Chondrocyte (in vitro differentiated cells): ENCODE results near the gene OSBPL9. TPM values are rescaled to one million over a fixed set of nuclear protein-coding genes. Genes with fewer than 3 reads are reported as not detected.

Source experiments
- DNase-seq: peaks from one replicate; pipeline ENCODE4 v3.0.0; 2021; ENCODE audit warnings: mixed read lengths, low spot score
- H3K27ac Mint-ChIP-seq: one replicate; pipeline ENCODE4 v1.8.0; 2021; ENCODE audit warnings: mild to moderate bottlenecking, moderate library complexity, mixed read lengths; ENCODE audit not compliant: unreplicated experiment
- H3K27me3 Mint-ChIP-seq: 2 replicates; pipeline ENCODE4 v1.8.0; 2021; ENCODE audit warnings: low read depth, mixed read lengths
- H3K36me3 Mint-ChIP-seq: 2 replicates; pipeline ENCODE4 v1.8.0; 2021; ENCODE audit warnings: low read depth, mixed read lengths
- H3K4me1 Mint-ChIP-seq: 2 replicates; pipeline ENCODE4 v1.8.0; 2021; ENCODE audit warnings: low read depth, mild to moderate bottlenecking, mixed read lengths
- H3K4me3 Mint-ChIP-seq: one replicate; pipeline ENCODE4 v1.8.0; 2021; ENCODE audit warnings: mild to moderate bottlenecking, moderate library complexity, mixed read lengths; ENCODE audit not compliant: unreplicated experiment
- H3K9me3 Mint-ChIP-seq: 2 replicates; pipeline ENCODE4 v1.8.0; 2021; ENCODE audit warnings: low read depth, mixed read lengths
- total RNA-seq: library from RNA; stranded (reverse); gene quantifications from 3 replicates; pipeline ENCODE4 v1.2.1, GENCODE V29; 2021
- TF ChIP-seq, protein P1 (sequence below): fragments of 200-600 bp; sonication (generic); IDR thresholded peaks from 2 replicates; pipeline ENCODE4 v1.5.0; 2021; ENCODE audit warnings: antibody characterized with exemption, mild to moderate bottlenecking, moderate library complexity

Gene OSBPL9
- total RNA-seq, 1 donor from 2014 or later = 186 TPM

- Mint-ChIP-seq H3K4me1 (peaks cover 11% of the 10 kb centered on the region), H3K9me3 (no peaks in the 10 kb centered on the region), H3K36me3 (no peaks in the 10 kb centered on the region), H3K27ac (no peak overlapping the region), H3K4me3 (no peak overlapping the region), H3K27me3 (no peaks in the 10 kb centered on the region)
- TF ChIP-seq, protein P1, sequence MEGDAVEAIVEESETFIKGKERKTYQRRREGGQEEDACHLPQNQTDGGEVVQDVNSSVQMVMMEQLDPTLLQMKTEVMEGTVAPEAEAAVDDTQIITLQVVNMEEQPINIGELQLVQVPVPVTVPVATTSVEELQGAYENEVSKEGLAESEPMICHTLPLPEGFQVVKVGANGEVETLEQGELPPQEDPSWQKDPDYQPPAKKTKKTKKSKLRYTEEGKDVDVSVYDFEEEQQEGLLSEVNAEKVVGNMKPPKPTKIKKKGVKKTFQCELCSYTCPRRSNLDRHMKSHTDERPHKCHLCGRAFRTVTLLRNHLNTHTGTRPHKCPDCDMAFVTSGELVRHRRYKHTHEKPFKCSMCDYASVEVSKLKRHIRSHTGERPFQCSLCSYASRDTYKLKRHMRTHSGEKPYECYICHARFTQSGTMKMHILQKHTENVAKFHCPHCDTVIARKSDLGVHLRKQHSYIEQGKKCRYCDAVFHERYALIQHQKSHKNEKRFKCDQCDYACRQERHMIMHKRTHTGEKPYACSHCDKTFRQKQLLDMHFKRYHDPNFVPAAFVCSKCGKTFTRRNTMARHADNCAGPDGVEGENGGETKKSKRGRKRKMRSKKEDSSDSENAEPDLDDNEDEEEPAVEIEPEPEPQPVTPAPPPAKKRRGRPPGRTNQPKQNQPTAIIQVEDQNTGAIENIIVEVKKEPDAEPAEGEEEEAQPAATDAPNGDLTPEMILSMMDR = no peak
- no peak for DNase-seq
These were observed 88.1 kb downstream of the OSBPL9 start for GRCh38 chr1:51705035-51705434.

DNA sequence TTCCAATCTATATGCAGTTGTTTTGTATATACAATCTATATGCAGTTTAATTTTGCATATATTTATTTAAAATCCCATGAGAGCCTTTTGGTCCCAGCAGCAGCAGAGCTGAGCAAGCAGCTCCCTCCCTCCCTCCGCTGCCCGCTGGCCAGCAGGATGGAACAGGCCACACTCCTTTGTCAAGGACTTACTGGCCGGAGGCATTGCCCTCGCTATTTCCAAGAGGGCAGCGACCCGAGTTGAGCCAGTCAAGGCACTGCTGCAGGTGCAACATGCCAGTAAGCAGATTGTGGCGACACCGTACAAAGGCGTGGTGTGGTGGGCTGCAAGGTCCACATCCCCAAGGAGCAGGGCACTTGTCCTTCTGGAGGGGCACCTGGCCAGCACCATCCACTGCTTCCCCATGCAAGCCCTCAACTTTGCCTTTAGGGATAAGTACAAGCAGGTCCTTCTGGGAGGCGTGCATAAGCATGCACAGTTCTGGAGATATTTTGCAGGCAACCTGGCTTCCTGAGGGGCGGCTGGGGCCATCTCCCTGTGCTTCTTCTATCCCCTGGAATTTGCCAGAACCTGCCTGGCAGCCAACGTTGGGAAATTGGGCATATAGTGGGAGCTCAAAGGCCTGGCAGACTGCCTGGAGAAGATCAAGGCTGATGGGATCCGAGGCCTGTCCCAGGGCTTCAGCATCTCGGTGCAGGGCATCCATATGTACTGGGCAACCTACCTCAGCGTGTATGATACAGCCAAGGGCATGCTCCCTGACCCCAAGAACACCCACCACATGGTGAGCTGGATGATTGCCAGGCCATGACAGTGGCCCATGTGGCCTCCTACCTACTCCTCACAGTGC, 92.2 kb downstream of the OSBPL9 start:
- DNase-seq = no peak
- H3K27ac Mint-ChIP-seq = no peak overlapping the region
- H3K4me3 Mint-ChIP-seq = no peak overlapping the region
- no peaks in the 10 kb centered on the region for H3K36me3 Mint-ChIP-seq
- H3K4me1 Mint-ChIP-seq = peaks cover 4% of the 10 kb centered on the region
- no peaks in the 10 kb centered on the region for H3K27me3 Mint-ChIP-seq
- TF ChIP-seq, protein P1 = no peak
- no peaks in the 10 kb centered on the region for H3K9me3 Mint-ChIP-seq

GRCh38 chr1:51709951-51710350, 93.1 kb downstream of the OSBPL9 start:
- Mint-ChIP-seq H3K36me3 (no peaks in the 10 kb centered on the region), H3K9me3 (no peaks in the 10 kb centered on the region), H3K4me1 (peaks cover 6% of the 10 kb centered on the region), H3K4me3 (no peak overlapping the region), H3K27ac (no peak overlapping the region), H3K27me3 (no peaks in the 10 kb centered on the region)
- TF ChIP-seq, protein P1 = no peak
- DNase-seq = no peak

DNA sequence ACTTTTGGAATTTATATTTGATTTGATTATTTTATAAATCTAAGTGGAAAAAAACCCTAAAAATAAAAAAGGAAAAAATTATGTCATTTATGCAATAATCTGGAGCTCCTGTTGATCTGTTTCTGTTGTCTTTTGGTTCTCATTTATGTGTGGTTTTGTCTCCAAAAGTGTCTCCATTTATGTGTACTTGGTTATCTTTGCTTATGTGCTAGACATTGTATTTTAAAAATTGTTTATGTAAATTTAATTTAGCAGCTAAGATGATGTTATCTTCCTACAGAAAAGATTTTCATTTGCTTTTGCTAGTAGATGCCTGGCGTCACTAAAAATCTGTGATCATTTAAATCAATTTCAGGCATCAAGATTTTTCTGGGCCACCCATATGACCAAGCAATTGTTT, 95.7 kb downstream of the OSBPL9 start:
- Mint-ChIP-seq H3K9me3 (peaks cover under 1% of the 10 kb centered on the region), H3K27ac (no peak overlapping the region), H3K36me3 (peaks cover 4% of the 10 kb centered on the region), H3K4me1 (peaks cover 2% of the 10 kb centered on the region), H3K4me3 (no peak overlapping the region), H3K27me3 (no peaks in the 10 kb centered on the region)
- no peak for DNase-seq
- TF ChIP-seq, protein P1 = no peak

DNA sequence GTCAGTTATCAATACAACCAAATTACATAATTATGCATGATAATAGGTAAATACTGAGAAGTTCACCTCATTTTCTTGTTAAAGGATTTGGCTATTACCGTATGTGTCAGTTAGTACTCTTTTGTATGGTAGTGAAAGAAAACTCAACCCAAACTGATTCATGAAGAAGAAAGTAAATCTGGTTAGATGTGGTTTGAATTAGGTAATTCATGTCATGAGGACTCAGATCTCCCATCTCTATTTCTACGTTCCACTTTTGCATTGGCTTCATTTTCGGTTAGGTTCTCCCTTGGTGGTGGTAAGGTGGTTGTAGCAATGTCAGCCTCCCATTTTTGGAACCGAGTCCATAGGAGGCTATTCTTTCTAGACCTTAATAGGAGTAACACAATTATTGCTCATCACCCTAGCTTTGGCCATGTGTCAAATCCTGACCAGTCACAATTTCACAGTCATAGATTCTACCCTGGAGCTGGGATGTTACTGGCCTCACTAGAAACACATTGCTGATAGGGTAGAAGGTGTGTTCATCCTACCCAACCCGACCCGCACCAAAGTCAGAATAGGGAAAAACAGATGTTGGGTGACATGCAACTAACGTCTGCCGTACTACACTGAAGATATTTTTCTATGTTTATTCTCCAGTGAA, 97.6 kb downstream of the OSBPL9 start:
- Mint-ChIP-seq H3K4me1 (peaks cover 2% of the 10 kb centered on the region), H3K9me3 (peaks cover 6% of the 10 kb centered on the region), H3K36me3 (peaks cover 10% of the 10 kb centered on the region), H3K27ac (no peak overlapping the region), H3K27me3 (no peaks in the 10 kb centered on the region), H3K4me3 (no peak overlapping the region)
- TF ChIP-seq, protein P1 = no peak
- no peak for DNase-seq
